IPS-NIHi7 (cell line): ENCODE data around the gene EIF5A2.

Experiments used
- DNase-seq: peaks from one replicate; pipeline ENCODE4 v3.0.0; 2012; ENCODE audit warnings: mixed read lengths; ENCODE audit errors: extremely low spot score

Gene EIF5A2

GRCh38 chr3:170852324-170852723 lies 56.1 kb downstream of the EIF5A2 start:
- DNase-seq: no peak

DNA sequence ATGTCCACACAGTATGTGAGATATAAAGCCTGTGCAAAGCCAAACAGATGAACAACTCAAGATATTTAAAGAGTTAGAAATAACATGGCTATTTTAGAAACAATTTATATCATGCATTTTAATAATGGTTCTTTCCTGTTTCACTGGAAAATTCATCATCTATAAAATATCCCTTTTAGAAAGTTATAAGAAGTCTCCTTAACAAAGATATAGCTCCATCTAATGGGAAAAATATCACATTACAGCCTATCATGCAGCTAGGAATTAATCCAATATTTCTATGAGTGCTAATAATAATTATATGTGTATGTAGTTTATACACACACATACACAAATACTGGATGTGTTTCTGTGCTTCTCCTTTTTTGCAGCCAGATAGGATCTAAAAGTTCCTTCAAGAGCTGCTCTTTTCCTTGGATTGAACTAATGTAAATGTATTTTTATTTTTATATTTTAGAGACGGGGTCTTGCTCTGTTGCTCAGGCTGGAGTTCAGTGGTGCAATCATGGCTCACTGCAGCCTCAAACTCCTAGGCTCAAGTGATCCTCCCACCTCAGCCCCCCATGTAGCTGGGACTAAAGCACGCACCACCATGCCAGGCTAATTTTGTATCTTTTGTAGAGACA lies 60.0 kb downstream of the EIF5A2 start:
- DNase-seq: no peak

DNA sequence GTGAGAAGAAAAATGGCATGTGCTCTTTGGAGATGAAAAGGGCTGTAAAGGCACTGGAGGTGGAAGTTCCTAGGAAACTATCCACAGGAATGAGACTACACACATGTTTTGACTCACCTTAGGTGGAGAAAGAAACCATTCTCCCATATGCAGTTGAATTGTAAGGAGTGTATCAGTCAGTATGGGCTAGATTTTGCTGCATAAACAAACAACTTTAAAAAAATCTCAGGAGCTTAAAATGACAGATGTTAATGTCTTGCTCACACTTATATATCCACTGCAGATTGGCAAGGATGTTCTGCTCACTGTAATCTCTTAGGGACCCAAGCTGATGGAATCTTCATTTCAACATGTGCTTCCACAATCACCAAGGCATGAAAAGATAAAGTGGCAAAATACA lies 64.1 kb downstream of the EIF5A2 start:
- DNase-seq: no peak

- DNase-seq: no peak
Measured at GRCh38 chr3:170840291-170840859, 68.1 kb downstream of the EIF5A2 start.

- no peak for DNase-seq
Measured at GRCh38 chr3:170839518-170840100, 68.8 kb downstream of the EIF5A2 start.
